Measurements from ENCODE around the gene TM9SF3.

The TM9SF3 gene

GRCh38 chr10:96609510-96609909, 22.7 kb upstream of the TM9SF3 start:
- Histone ChIP-seq H3F3A (ENCODE audit: insufficient read depth, low read length) (no peaks in the 10 kb centered on the region), H3K9ac (ENCODE audit: low read length) (no peak overlapping the region), H2AFZ (ENCODE audit: low read length) (no peak overlapping the region), H3K4me1 (ENCODE audit: insufficient read depth, low read length, severe bottlenecking) (no peaks in the 10 kb centered on the region), H3K4me3 (ENCODE audit: low read depth, low read length, poor library complexity, severe bottlenecking) (no peak overlapping the region), H3K27me3 (ENCODE audit: insufficient read depth, low read length) (no peaks in the 10 kb centered on the region), H3K36me3 (ENCODE audit: insufficient read depth, low read length) (peaks cover 63% of the 10 kb centered on the region), H3K27ac (ENCODE audit: low read depth, low read length, poor library complexity, severe bottlenecking) (no peak overlapping the region), H3K79me2 (ENCODE audit: insufficient read depth, low read length) (no peaks in the 10 kb centered on the region), H3K4me2 (ENCODE audit: low read length) (no peak overlapping the region), H3K9me3 (ENCODE audit: low read length) (no peaks in the 10 kb centered on the region), H4K20me1 (ENCODE audit: insufficient read depth, low read length) (no peaks in the 10 kb centered on the region), H3K9me2 (ENCODE audit: low read depth, low read length) (no peaks in the 10 kb centered on the region)
- TF ChIP-seq CTCF (IDR thresholded peaks at IDR 0.05; ENCODE audit: low read length): no peak

GRCh38 chr10:96608805-96609204, 22.0 kb upstream of the TM9SF3 start:
- H3K4me1 ChIP-seq (ENCODE audit: insufficient read depth, low read length, severe bottlenecking): no peaks in the 10 kb centered on the region
- H3F3A ChIP-seq (ENCODE audit: insufficient read depth, low read length): no peaks in the 10 kb centered on the region
- no peaks in the 10 kb centered on the region for H3K9me3 ChIP-seq (ENCODE audit: low read length)
- no peak overlapping the region for H3K9ac ChIP-seq (ENCODE audit: low read length)
- no peak overlapping the region for H3K4me2 ChIP-seq (ENCODE audit: low read length)
- no peaks in the 10 kb centered on the region for H3K27me3 ChIP-seq (ENCODE audit: insufficient read depth, low read length)
- no peak overlapping the region for H2AFZ ChIP-seq (ENCODE audit: low read length)
- H3K36me3 ChIP-seq (ENCODE audit: insufficient read depth, low read length): peaks cover 59% of the 10 kb centered on the region
- H3K4me3 ChIP-seq (ENCODE audit: low read depth, low read length, poor library complexity, severe bottlenecking): no peak overlapping the region
- H3K9me2 ChIP-seq (ENCODE audit: low read depth, low read length): no peaks in the 10 kb centered on the region
- TF ChIP-seq CTCF (IDR thresholded peaks at IDR 0.05; ENCODE audit: low read length) (no peak), EZH2 (IDR thresholded peaks at IDR 0.05; ENCODE audit: borderline replicate concordance, low read length) (no peak)
- H4K20me1 ChIP-seq (ENCODE audit: insufficient read depth, low read length): no peaks in the 10 kb centered on the region
- no peak overlapping the region for H3K27ac ChIP-seq (ENCODE audit: low read depth, low read length, poor library complexity, severe bottlenecking)
- H3K79me2 ChIP-seq (ENCODE audit: insufficient read depth, low read length): no peaks in the 10 kb centered on the region

- Histone ChIP-seq H3K9ac (ENCODE audit: low read length) (no peak overlapping the region), H3K9me3 (ENCODE audit: low read length) (no peaks in the 10 kb centered on the region), H4K20me1 (ENCODE audit: insufficient read depth, low read length) (no peaks in the 10 kb centered on the region), H3K27ac (ENCODE audit: low read depth, low read length, poor library complexity, severe bottlenecking) (no peak overlapping the region), H3K4me1 (ENCODE audit: insufficient read depth, low read length, severe bottlenecking) (no peaks in the 10 kb centered on the region), H3K27me3 (ENCODE audit: insufficient read depth, low read length) (no peaks in the 10 kb centered on the region), H3K36me3 (ENCODE audit: insufficient read depth, low read length) (peaks cover 58% of the 10 kb centered on the region), H3F3A (ENCODE audit: insufficient read depth, low read length) (no peaks in the 10 kb centered on the region), H2AFZ (ENCODE audit: low read length) (no peak overlapping the region), H3K4me2 (ENCODE audit: low read length) (no peak overlapping the region), H3K4me3 (ENCODE audit: low read depth, low read length, poor library complexity, severe bottlenecking) (no peak overlapping the region), H3K79me2 (ENCODE audit: insufficient read depth, low read length) (no peaks in the 10 kb centered on the region), H3K9me2 (ENCODE audit: low read depth, low read length) (no peaks in the 10 kb centered on the region)
- TF ChIP-seq CTCF (IDR thresholded peaks at IDR 0.05; ENCODE audit: low read length) (no peak), EZH2 (IDR thresholded peaks at IDR 0.05; ENCODE audit: borderline replicate concordance, low read length) (no peak)
Measured at GRCh38 chr10:96608262-96608661, 21.4 kb upstream of the TM9SF3 start.
